K562 (cell line): ENCODE measurements around the gene TOR1AIP2. TPM values are rescaled to one million over a fixed set of nuclear protein-coding genes. Genes with fewer than 3 reads are reported as not detected.

Experiments
- ARID1B ChIP-seq: fragments of 450-650 bp; IDR thresholded peaks from 2 replicates; pipeline ENCODE4 v1.6.1; 2016; ENCODE audit warnings: antibody characterized with exemption, mild to moderate bottlenecking, inconsistent platforms
- BMI1 ChIP-seq: fragments of 150-350 bp; IDR thresholded peaks from 2 replicates; pipeline ENCODE4 v1.6.1; 2014; ENCODE audit warnings: low read length
- CBFA2T3 ChIP-seq: fragments of 450-650 bp; IDR thresholded peaks from 2 replicates; pipeline ENCODE4 v1.6.1; 2017
- CCAR2 ChIP-seq: fragments of 200-400 bp; formaldehyde crosslinking; IDR thresholded peaks from 2 replicates; pipeline ENCODE4 v1.6.1; 2017; ENCODE audit warnings: mild to moderate bottlenecking, low read depth, low read length
- DMBX1 ChIP-seq: fragments of 250-450 bp; sonication (Bioruptor Pico); IDR thresholded peaks from 2 replicates; pipeline ENCODE4 v1.8.0; 2022; ENCODE audit warnings: inconsistent platforms, mild to moderate bottlenecking, moderate library complexity, borderline replicate concordance
- LEF1 ChIP-seq: fragments of 450-650 bp; IDR thresholded peaks from 2 replicates; pipeline ENCODE4 v1.6.1; 2016; ENCODE audit warnings: mild to moderate bottlenecking
- MBD2 ChIP-seq: sonication (generic); IDR thresholded peaks from 2 replicates; pipeline ENCODE4 v1.6.1; 2016; ENCODE audit warnings: low read depth, borderline replicate concordance
- MEIS2 ChIP-seq: fragments of 450-650 bp; IDR thresholded peaks from 2 replicates; pipeline ENCODE4 v1.6.1; 2014; ENCODE audit warnings: mild to moderate bottlenecking; ENCODE audit not compliant: partially characterized antibody
- NCOA1 ChIP-seq: fragments of 450-650 bp; IDR thresholded peaks from 2 replicates; pipeline ENCODE4 v1.6.1; 2016; ENCODE audit warnings: low read depth
- NR2C2 ChIP-seq, 2 experiments: fragments of 200-800 bp in 1 of 2; sonication (Bioruptor generic) in 1 of 2; sonication (generic) in 1 of 2; formaldehyde crosslinking in 1 of 2; IDR thresholded peaks; 2 replicates each; pipeline versions ENCODE4 v1.6.1 to v1.8.0; 2016 to 2022; ENCODE audit warnings: mild to moderate bottlenecking in 1 of 2, missing compliant biosample characterization in 1 of 2, missing genetic modification characterization in 1 of 2, missing genetic modification reagents in 1 of 2
- RBM22 ChIP-seq: fragments of 200-400 bp; formaldehyde crosslinking; IDR thresholded peaks from 2 replicates; pipeline ENCODE4 v1.6.1; 2018; ENCODE audit warnings: low read length, low read depth; ENCODE audit not compliant: poor library complexity, severe bottlenecking
- SETDB1 ChIP-seq: IDR thresholded peaks from one replicate; pipeline ENCODE4 v1.6.1; 2012; ENCODE audit warnings: low read length, control low read depth, inconsistent platforms
- SRF ChIP-seq, 2 experiments: fragments of 250-450, 450-650 bp in 1 of 2; sonication (Bioruptor Pico) in 1 of 2; sonication (generic) in 1 of 2; formaldehyde crosslinking; IDR thresholded peaks; 2 replicates each; pipeline versions ENCODE4 v1.5.0 to v1.5.1; 2020 to 2022; ENCODE audit warnings: mild to moderate bottlenecking in 1 of 2, missing genetic modification reagents in 1 of 2
- ZEB2 ChIP-seq: fragments of 450-650 bp; IDR thresholded peaks from 2 replicates; pipeline ENCODE4 v1.6.1; 2016
- ZNF12 ChIP-seq: sonication (generic); formaldehyde crosslinking; IDR thresholded peaks from 2 replicates; pipeline ENCODE4 v1.4.0; 2020; ENCODE audit warnings: mild to moderate bottlenecking, missing genetic modification reagents
- ZNF174 ChIP-seq: fragments of 250-450 bp; sonication (Bioruptor Pico); IDR thresholded peaks from 2 replicates; pipeline ENCODE4 v1.4.0; 2020; ENCODE audit warnings: mild to moderate bottlenecking
- ZNF696 ChIP-seq: fragments of 250-450 bp; sonication (Bioruptor Pico); conservative IDR thresholded peaks from 2 replicates; pipeline ENCODE4 v1.4.0; 2020; ENCODE audit warnings: mild to moderate bottlenecking, moderate library complexity
- ZNF780A ChIP-seq: fragments of 250-450 bp; sonication (Bioruptor Pico); IDR thresholded peaks from 2 replicates; pipeline ENCODE4 v1.5.0; 2021; ENCODE audit warnings: mild to moderate bottlenecking
- polyA plus RNA-seq, 8 experiments: library from polyadenylated mRNA; depleted of rRNA in 4 of 8; stranded (reverse) in 5 of 8; unstranded in 3 of 8; fragments of >200 nt; fragmentation: Nextera tagmentation in 2 of 8; fragmentation: Illumina TruSeq in 1 of 8; extraction: Ambion mirVana in 2 of 8; extraction: Trizol in 1 of 8; gene quantifications; 2 replicates each; pipeline versions ENCODE4 v1.2.1 to v1.2.3, GENCODE V29; 2011 to 2014; ENCODE audit warnings: inconsistent platforms in 1 of 8, missing spikeins in 1 of 8
- total RNA-seq, 7 experiments: library from RNA; depleted of rRNA in 6 of 7; stranded (reverse); fragments of >200 nt in 6 of 7; fragmentation: Illumina TruSeq in 2 of 7; extraction: Trizol in 2 of 7; gene quantifications; 2 replicates each; pipeline versions ENCODE4 v1.2.1 to v1.2.3, GENCODE V29; 2011 to 2021; ENCODE audit warnings: low replicate concordance in 1 of 7
- TF ChIP-seq, protein P1 (sequence below): fragments of 450-650 bp; IDR thresholded peaks from 2 replicates; pipeline ENCODE4 v1.6.1; 2018; ENCODE audit not compliant: partially characterized antibody
- TF ChIP-seq, protein P2 (sequence below): sonication (generic); formaldehyde crosslinking; IDR thresholded peaks from 2 replicates; pipeline ENCODE4 v1.8.1; 2023; ENCODE audit warnings: mild to moderate bottlenecking, missing genetic modification reagents
- TF ChIP-seq, protein P3 (sequence below): fragments of 250-450 bp; sonication (Bioruptor Pico); IDR thresholded peaks from 2 replicates; pipeline ENCODE4 v1.5.1; 2021; ENCODE audit warnings: mild to moderate bottlenecking

The TOR1AIP2 gene
- total and polyA plus RNA-seq, 9 of the 15 experiments (the other 6 are each of a cell fraction or from before 2014, with no cell fraction given), result 16.7 to 122 (median 41.4) TPM

DNA sequence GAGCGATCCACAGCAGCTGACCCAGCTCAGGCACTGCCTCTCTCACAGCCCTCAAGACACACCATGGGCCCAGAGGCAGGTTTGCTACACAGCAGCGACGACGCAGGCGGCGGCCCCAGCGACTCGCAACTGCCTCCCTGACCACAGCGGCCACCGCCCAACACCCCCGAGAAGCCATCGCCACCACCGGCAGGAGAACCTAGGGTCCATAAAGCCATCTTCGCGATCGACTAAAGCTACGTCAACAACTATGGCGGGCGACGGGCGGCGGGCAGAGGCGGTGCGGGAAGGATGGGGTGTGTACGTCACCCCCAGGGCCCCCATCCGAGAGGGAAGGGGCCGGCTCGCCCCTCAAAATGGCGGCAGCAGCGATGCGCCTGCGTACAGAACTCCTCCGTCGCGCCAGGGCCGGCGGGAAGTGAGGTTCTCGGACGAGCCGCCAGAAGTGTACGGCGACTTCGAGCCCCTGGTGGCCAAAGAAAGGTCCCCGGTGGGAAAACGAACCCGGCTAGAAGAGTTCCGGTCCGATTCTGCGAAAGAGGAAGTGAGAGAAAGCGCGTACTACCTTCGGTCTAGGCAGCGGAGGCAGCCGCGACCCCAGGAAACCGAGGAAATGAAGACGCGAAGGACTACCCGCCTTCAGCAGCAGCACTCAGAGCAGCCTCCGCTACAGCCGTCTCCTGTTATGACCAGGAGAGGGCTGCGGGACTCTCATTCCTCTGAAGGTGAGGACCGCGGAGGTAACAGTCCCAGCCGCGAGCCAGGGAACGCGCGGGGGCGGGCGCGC lies 4.8 kb upstream of the TOR1AIP2 start, which contains the start of gene TOR1AIP1 (continued):
- TF ChIP-seq CBFA2T3 (peak; percentile 2; the same call in 1 of the 2 replicates), ZNF12 (CRISPR knock-in tag) (0 out of 2 replicates have a peak, but pooled peaks have one; percentile 34), NR2C2 (CRISPR knock-in tag; IDR thresholded peaks at IDR 0.05) (peak; percentile 68), NR2C2 (tag; IDR thresholded peaks at IDR 0.05) (peak; percentile 89), ZNF174 (CRISPR knock-in tag) (peak; percentile 89; the same call in 1 of the 2 replicates), BMI1 (no peak; the same call in 1 of the 2 replicates), ZNF780A (CRISPR knock-in tag) (no peak), ZEB2 (peak; percentile 100), ARID1B (peak; percentile 45), LEF1 (peak; percentile 59), SRF (CRISPR knock-in tag; IDR thresholded peaks at IDR 0.05) (peak in 1 of 2 experiments; percentile 77; a peak in 2 of 4 replicates), MBD2 (peak; percentile 97), CCAR2 (peak; percentile 35; the same call in 1 of the 2 replicates), DMBX1 (CRISPR knock-in tag) (peak; percentile 93), SETDB1 (peak; percentile 10), RBM22 (peak; percentile 77), ZNF696 (no peak), NCOA1 (peak; percentile 100), MEIS2 (peak; percentile 89)
- TF ChIP-seq, protein P1, sequence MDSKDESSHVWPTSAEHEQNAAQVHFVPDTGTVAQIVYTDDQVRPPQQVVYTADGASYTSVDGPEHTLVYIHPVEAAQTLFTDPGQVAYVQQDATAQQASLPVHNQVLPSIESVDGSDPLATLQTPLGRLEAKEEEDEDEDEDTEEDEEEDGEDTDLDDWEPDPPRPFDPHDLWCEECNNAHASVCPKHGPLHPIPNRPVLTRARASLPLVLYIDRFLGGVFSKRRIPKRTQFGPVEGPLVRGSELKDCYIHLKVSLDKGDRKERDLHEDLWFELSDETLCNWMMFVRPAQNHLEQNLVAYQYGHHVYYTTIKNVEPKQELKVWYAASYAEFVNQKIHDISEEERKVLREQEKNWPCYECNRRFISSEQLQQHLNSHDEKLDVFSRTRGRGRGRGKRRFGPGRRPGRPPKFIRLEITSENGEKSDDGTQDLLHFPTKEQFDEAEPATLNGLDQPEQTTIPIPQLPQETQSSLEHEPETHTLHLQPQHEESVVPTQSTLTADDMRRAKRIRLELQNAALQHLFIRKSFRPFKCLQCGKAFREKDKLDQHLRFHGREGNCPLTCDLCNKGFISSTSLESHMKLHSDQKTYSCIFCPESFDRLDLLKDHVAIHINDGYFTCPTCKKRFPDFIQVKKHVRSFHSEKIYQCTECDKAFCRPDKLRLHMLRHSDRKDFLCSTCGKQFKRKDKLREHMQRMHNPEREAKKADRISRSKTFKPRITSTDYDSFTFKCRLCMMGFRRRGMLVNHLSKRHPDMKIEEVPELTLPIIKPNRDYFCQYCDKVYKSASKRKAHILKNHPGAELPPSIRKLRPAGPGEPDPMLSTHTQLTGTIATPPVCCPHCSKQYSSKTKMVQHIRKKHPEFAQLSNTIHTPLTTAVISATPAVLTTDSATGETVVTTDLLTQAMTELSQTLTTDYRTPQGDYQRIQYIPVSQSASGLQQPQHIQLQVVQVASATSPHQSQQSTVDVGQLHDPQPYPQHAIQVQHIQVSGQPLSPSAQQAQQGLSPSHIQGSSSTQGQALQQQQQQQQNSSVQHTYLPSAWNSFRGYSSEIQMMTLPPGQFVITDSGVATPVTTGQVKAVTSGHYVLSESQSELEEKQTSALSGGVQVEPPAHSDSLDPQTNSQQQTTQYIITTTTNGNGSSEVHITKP, result no peak
- TF ChIP-seq, protein P2, sequence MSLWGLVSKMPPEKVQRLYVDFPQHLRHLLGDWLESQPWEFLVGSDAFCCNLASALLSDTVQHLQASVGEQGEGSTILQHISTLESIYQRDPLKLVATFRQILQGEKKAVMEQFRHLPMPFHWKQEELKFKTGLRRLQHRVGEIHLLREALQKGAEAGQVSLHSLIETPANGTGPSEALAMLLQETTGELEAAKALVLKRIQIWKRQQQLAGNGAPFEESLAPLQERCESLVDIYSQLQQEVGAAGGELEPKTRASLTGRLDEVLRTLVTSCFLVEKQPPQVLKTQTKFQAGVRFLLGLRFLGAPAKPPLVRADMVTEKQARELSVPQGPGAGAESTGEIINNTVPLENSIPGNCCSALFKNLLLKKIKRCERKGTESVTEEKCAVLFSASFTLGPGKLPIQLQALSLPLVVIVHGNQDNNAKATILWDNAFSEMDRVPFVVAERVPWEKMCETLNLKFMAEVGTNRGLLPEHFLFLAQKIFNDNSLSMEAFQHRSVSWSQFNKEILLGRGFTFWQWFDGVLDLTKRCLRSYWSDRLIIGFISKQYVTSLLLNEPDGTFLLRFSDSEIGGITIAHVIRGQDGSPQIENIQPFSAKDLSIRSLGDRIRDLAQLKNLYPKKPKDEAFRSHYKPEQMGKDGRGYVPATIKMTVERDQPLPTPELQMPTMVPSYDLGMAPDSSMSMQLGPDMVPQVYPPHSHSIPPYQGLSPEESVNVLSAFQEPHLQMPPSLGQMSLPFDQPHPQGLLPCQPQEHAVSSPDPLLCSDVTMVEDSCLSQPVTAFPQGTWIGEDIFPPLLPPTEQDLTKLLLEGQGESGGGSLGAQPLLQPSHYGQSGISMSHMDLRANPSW (CRISPR knock-in tag), result peak; percentile 5
- TF ChIP-seq, protein P3, sequence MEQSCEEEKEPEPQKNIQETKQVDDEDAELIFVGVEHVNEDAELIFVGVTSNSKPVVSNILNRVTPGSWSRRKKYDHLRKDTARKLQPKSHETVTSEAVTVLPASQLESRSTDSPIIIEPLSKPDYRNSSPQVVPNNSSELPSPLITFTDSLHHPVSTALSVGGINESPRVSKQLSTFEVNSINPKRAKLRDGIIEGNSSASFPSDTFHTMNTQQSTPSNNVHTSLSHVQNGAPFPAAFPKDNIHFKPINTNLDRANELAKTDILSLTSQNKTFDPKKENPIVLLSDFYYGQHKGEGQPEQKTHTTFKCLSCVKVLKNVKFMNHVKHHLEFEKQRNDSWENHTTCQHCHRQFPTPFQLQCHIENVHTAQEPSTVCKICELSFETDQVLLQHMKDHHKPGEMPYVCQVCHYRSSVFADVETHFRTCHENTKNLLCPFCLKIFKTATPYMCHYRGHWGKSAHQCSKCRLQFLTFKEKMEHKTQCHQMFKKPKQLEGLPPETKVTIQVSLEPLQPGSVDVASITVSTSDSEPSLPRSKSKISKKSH (CRISPR knock-in tag), result no peak
